WERI-Rb-1 (cell line): ENCODE results near the gene CCNL2.

Source experiments
- DNase-seq: peaks from one replicate; pipeline ENCODE4 v3.0.0-alpha.2; 2020
- H3K27ac ChIP-seq: fragments of 250-450 bp; sonication (Bioruptor Pico); 2 replicates; pipeline ENCODE4 v1.5.1; 2020; ENCODE audit warnings: mild to moderate bottlenecking, moderate library complexity
- H3K27me3 ChIP-seq: fragments of 250-450 bp; sonication (Bioruptor Pico); 2 replicates; pipeline ENCODE4 v1.5.1; 2021; ENCODE audit warnings: mild to moderate bottlenecking, low read depth, moderate library complexity; ENCODE audit not compliant: insufficient read depth, severe bottlenecking
- H3K36me3 ChIP-seq: fragments of 250-450 bp; sonication (Bioruptor Pico); 2 replicates; pipeline ENCODE4 v1.5.1; 2020; ENCODE audit warnings: mild to moderate bottlenecking, moderate library complexity
- H3K4me3 ChIP-seq: 2 replicates; pipeline ENCODE4 v1.5.1; 2011; ENCODE audit warnings: low read depth, mild to moderate bottlenecking, control low read depth, low read length
- H3K9me3 ChIP-seq: fragments of 250-450 bp; sonication (Bioruptor Pico); 2 replicates; pipeline ENCODE4 v1.5.1; 2021; ENCODE audit warnings: mild to moderate bottlenecking, moderate library complexity; ENCODE audit not compliant: severe bottlenecking
- CTCF ChIP-seq: IDR thresholded peaks from 2 replicates; pipeline ENCODE4 v1.5.1; 2011; ENCODE audit warnings: low read depth, mild to moderate bottlenecking, control low read depth, inconsistent platforms, low read length

The CCNL2 gene

GRCh38 chr1:1367315-1367714 is 31.8 kb downstream of the CCNL2 start:
- TF ChIP-seq CTCF: no peak
- no peak for DNase-seq
- peaks cover 15% of the 10 kb centered on the region for H3K9me3 ChIP-seq
- peaks cover 8% of the 10 kb centered on the region for H3K36me3 ChIP-seq
- no peaks in the 10 kb centered on the region for H3K27me3 ChIP-seq
- H3K4me3 ChIP-seq: no peak overlapping the region
- H3K27ac ChIP-seq: no peak overlapping the region

- Histone ChIP-seq H3K27ac (no peak overlapping the region), H3K27me3 (no peaks in the 10 kb centered on the region), H3K36me3 (peaks cover 5% of the 10 kb centered on the region), H3K9me3 (peaks cover 15% of the 10 kb centered on the region), H3K4me3 (no peak overlapping the region)
- no peak for DNase-seq
- no peak for TF ChIP-seq CTCF
Measured at GRCh38 chr1:1366699-1367066, 32.5 kb downstream of the CCNL2 start.

GRCh38 chr1:1365875-1366698 is 33.0 kb downstream of the CCNL2 start:
- no peak overlapping the region for H3K4me3 ChIP-seq
- no peaks in the 10 kb centered on the region; the same call in 1 of the 2 replicates for H3K36me3 ChIP-seq
- TF ChIP-seq CTCF: no peak
- no peak for DNase-seq
- H3K9me3 ChIP-seq: peaks cover 15% of the 10 kb centered on the region
- H3K27ac ChIP-seq: no peak overlapping the region
- H3K27me3 ChIP-seq: no peaks in the 10 kb centered on the region

- DNase-seq: no peak
- H3K4me3 ChIP-seq: no peak overlapping the region
- H3K27me3 ChIP-seq: no peaks in the 10 kb centered on the region
- no peak overlapping the region for H3K27ac ChIP-seq
- no peaks in the 10 kb centered on the region for H3K36me3 ChIP-seq
- peaks cover 15% of the 10 kb centered on the region for H3K9me3 ChIP-seq
- no peak for TF ChIP-seq CTCF
Measured at GRCh38 chr1:1364266-1364665, 34.9 kb downstream of the CCNL2 start.

- H3K9me3 ChIP-seq: peaks cover 11% of the 10 kb centered on the region
- H3K36me3 ChIP-seq: no peaks in the 10 kb centered on the region; the same call in 1 of the 2 replicates
- no peak overlapping the region for H3K27ac ChIP-seq
- H3K27me3 ChIP-seq: no peaks in the 10 kb centered on the region
- no peak for DNase-seq
- no peak for TF ChIP-seq CTCF
- no peak overlapping the region for H3K4me3 ChIP-seq
Measured at GRCh38 chr1:1361982-1362423, 37.1 kb downstream of the CCNL2 start.
